ENCODE results near the gene FZD7. TPM values are rescaled to one million over a fixed set of nuclear protein-coding genes. Genes with fewer than 3 reads are reported as not detected.

The FZD7 gene
- 24.4 TPM in 2 replicates for total RNA-seq

DNA sequence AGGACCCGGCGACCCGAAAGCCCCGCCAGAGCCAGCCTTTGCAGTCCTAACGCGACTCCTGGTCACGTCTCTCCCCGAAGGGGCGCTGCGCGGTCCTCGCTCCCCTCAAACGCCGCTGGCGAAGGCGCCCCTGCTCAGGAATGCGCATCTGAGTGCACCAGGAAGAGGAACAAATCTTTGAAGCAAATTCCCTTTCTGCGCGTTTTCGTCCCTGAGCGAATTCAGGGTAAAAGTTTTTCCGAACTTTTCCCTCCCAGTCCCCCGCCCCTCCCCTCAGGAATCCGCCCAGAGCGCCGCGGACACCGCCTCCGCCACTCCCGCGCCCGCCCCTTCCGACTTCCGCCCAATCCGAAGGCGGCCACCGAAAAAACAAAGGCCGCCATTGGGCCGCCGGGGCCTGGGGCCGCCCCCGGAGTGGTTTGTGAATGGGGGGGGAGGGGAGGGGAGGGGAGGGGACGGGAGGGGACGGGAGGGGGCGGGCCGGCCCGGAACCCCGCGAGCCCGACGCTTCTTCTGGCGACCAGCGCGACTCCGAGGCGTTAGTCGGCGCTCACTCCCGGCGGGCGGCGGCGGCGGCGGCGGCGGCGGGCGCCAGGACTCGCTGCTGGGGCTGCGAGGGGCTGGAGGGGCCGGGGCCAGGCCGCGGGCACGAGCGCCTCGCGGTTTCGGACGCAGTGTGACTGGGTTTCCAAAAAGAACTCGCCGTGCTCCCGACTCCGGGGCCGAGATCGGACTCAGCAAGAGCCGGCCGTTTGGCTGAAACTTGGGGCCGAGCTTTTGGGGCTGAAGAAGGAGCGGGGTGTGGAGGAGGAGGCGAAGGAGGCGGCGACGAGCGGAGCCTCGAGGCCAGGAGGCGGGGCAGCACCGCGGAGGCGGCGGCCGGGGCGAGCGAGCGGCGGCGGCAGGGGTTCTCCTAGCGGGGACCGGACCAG lies at the start of gene FZD7:
Gene FZD7, plus strand, starts transcription at position 539 of the 932 bp plus-strand sequence. CDS start 793 bp downstream, outside the sequence.

DNA sequence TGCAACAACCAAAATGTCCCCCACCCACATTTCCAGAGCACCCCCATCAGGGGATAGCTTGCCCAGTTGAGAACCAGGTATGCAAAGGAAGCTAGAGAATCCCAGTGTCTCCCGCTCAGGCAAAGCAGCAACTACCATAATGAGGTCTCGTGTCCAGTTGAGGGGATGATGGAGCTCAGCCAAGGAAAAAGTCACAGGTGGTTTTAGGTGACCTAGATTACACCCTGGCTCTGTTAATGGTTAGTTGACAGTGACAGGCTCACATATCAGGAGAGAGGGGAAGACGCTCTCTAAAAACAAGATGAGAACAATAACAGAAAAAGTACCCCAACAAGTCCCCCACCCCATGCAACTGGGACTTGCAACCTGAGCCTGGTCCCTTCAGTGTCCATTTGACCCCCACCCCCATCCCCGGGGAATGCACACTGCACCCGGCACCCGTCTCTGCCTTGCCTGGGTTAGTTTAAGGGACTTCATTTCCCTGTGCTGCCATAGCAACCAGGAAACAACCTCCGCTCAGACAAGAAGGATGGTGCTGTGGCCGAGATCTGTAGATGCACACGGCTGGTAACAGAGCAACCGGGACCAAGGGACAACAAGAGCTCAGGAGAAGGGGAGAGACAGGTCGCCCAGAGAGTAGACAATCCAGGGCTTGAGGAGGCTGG lies 39.2 kb downstream of the FZD7 start, which contains the start of gene KIAA2012:
Gene KIAA2012, plus strand, starts transcription at position 519 of the 665 bp plus-strand sequence. CDS start 373 bp downstream, outside the sequence.

Other genes starting within 250 kb of the FZD7 start
- 0.39 and 1.2 TPM in 2 replicates for gene CDK15, start 227.3 kb upstream of the FZD7 start, total RNA-seq
- gene KIAA2012, start 39.4 kb downstream of the FZD7 start, total RNA-seq, result 0.15 TPM in 1 of 2 replicates, not detected in the other
- gene SUMO1, start 204.7 kb downstream of the FZD7 start, total RNA-seq, result 55.0 and 62.2 TPM in 2 replicates
- gene NOP58, start 231.9 kb downstream of the FZD7 start, total RNA-seq, result 34.9 and 35.5 TPM in 2 replicates